ENCODE data around the gene DHPS.

The DHPS gene

GRCh38 chr19:12638611-12639182 is 43.0 kb downstream of the DHPS start:
- H3F3A ChIP-seq (ENCODE audit: control insufficient read depth, insufficient read depth), result no peaks in the 10 kb centered on the region
- no peaks in the 10 kb centered on the region for H3K9me3 ChIP-seq (ENCODE audit: control insufficient read depth, insufficient read depth, low read length)
- H4K20me1 ChIP-seq (ENCODE audit: control insufficient read depth, insufficient read depth, low read depth, low read length), result no peaks in the 10 kb centered on the region
- TF ChIP-seq EZH2phosphoT487 (IDR thresholded peaks at IDR 0.05; ENCODE audit: borderline replicate concordance, low read length) (no peak), CTCF (IDR thresholded peaks at IDR 0.05; ENCODE audit: low read depth, low read length, poor library complexity, severe bottlenecking) (no peak)
- H3K36me3 ChIP-seq (ENCODE audit: control insufficient read depth, low read length), result no peaks in the 10 kb centered on the region
- no peak overlapping the region for H3K4me2 ChIP-seq (ENCODE audit: low read length)
- H3K4me1 ChIP-seq (ENCODE audit: control insufficient read depth, low read length), result peaks cover 9% of the 10 kb centered on the region
- no peaks in the 10 kb centered on the region for H3K9me2 ChIP-seq (replicated peaks; ENCODE audit: control insufficient read depth, low read length)
- H3K79me2 ChIP-seq (ENCODE audit: control insufficient read depth, low read length), result no peaks in the 10 kb centered on the region
- H3K4me3 ChIP-seq (ENCODE audit: low read length), result no peak overlapping the region
- no peak overlapping the region for H3K27ac ChIP-seq (ENCODE audit: low read depth, low read length)
- H3K27me3 ChIP-seq (ENCODE audit: control insufficient read depth, low read length), result no peaks in the 10 kb centered on the region

DNA sequence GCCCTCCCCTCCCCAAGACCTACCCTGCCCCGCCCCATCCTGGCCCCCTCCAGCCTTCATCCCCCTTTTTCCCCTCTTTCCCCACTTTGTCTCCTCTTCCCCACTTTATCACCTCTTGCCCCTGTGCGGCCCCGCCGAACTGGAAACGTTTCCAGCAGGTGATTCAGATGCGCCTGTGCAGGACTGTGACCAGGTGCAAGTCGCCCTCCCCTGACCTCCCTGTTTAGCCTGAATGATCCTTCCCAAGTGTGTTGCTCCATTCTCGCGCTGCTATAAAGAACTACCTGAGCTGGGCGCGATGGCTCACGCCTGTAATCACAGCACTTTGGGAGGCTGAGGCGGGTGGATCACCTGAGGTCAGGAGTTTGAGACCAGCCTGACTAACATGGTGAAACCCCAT is 45.0 kb downstream of the DHPS start:
- TF ChIP-seq EZH2phosphoT487 (IDR thresholded peaks at IDR 0.05; ENCODE audit: borderline replicate concordance, low read length), result no peak
- no peak for TF ChIP-seq CTCF (IDR thresholded peaks at IDR 0.05; ENCODE audit: low read depth, low read length, poor library complexity, severe bottlenecking)
- H3K36me3 ChIP-seq (ENCODE audit: control insufficient read depth, low read length), result no peaks in the 10 kb centered on the region
- H3F3A ChIP-seq (ENCODE audit: control insufficient read depth, insufficient read depth), result no peaks in the 10 kb centered on the region

DNA sequence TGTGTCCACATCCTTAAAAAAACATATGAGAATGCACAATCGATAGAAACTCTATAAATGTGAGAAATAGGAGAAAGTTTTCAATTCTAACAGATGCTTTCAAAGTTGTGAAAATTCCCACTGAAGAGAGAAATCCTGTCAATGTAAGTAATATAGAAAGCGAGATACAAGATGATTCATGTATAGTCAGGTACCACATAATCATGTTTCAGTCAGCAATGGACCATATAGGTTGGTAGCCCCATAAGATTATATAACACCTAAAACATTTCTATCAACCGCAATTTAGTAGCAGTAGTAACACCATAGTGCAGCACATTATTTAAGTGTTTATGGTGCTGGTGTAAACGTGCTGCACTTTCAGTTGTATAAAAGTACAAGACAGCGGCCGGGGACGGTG is 52.5 kb downstream of the DHPS start:
- peaks cover 30% of the 10 kb centered on the region for H3K36me3 ChIP-seq (ENCODE audit: control insufficient read depth, low read length)
- no peaks in the 10 kb centered on the region for H3K9me2 ChIP-seq (replicated peaks; ENCODE audit: control insufficient read depth, low read length)
- no peaks in the 10 kb centered on the region for H3K27me3 ChIP-seq (ENCODE audit: control insufficient read depth, low read length)
- no peaks in the 10 kb centered on the region for H4K20me1 ChIP-seq (ENCODE audit: control insufficient read depth, insufficient read depth, low read depth, low read length)
- H3K4me2 ChIP-seq (ENCODE audit: low read length), result no peak overlapping the region
- TF ChIP-seq EZH2phosphoT487 (IDR thresholded peaks at IDR 0.05; ENCODE audit: borderline replicate concordance, low read length), result no peak
- TF ChIP-seq CTCF (IDR thresholded peaks at IDR 0.05; ENCODE audit: low read depth, low read length, poor library complexity, severe bottlenecking), result no peak
- H3K9me3 ChIP-seq (ENCODE audit: control insufficient read depth, insufficient read depth, low read length), result peaks cover 10% of the 10 kb centered on the region; the same call in 1 of the 2 replicates
- no peaks in the 10 kb centered on the region for H3K79me2 ChIP-seq (ENCODE audit: control insufficient read depth, low read length)
- H3K4me3 ChIP-seq (ENCODE audit: low read length), result no peak overlapping the region
- H3K27ac ChIP-seq (ENCODE audit: low read depth, low read length), result no peak overlapping the region
- no peaks in the 10 kb centered on the region for H3F3A ChIP-seq (ENCODE audit: control insufficient read depth, insufficient read depth)
- no peaks in the 10 kb centered on the region for H3K4me1 ChIP-seq (ENCODE audit: control insufficient read depth, low read length)

More for the DNA sequence above, 45.0 kb downstream of the DHPS start:
- H3K4me2 ChIP-seq (ENCODE audit: low read length), result no peak overlapping the region
- no peaks in the 10 kb centered on the region for H3K9me3 ChIP-seq (ENCODE audit: control insufficient read depth, insufficient read depth, low read length)
- no peak overlapping the region for H3K27ac ChIP-seq (ENCODE audit: low read depth, low read length)
- no peaks in the 10 kb centered on the region for H3K79me2 ChIP-seq (ENCODE audit: control insufficient read depth, low read length)
- peaks cover 9% of the 10 kb centered on the region for H3K4me1 ChIP-seq (ENCODE audit: control insufficient read depth, low read length)
- H3K4me3 ChIP-seq (ENCODE audit: low read length), result no peak overlapping the region
- H3K9me2 ChIP-seq (replicated peaks; ENCODE audit: control insufficient read depth, low read length), result no peaks in the 10 kb centered on the region
- no peaks in the 10 kb centered on the region for H3K27me3 ChIP-seq (ENCODE audit: control insufficient read depth, low read length)
- H4K20me1 ChIP-seq (ENCODE audit: control insufficient read depth, insufficient read depth, low read depth, low read length), result no peaks in the 10 kb centered on the region

Measured in DOHH2 (cell line).